Endodermal cell (in vitro differentiated cells): Measurements from ENCODE around the gene VCY1B. TPM values are rescaled to one million over a fixed set of nuclear protein-coding genes. Genes with fewer than 3 reads are reported as not detected.
"Not testable (repeated sequence)": the region's sequence is repeated elsewhere in the genome, so short reads cannot be mapped to it uniquely, and the experiment has no call there.

ENCODE experiments used
- DNase-seq: peaks from one replicate; pipeline ENCODE4 v3.0.0-alpha.2; 2017
- H3K27ac ChIP-seq: 2 replicates; pipeline ENCODE4 v1.5.1; 2013; ENCODE audit warnings: mild to moderate bottlenecking, low read depth, low read length, moderate library complexity
- H3K27me3 ChIP-seq: 2 replicates; pipeline ENCODE4 v1.6.1; 2013; ENCODE audit warnings: mild to moderate bottlenecking, low read length, moderate library complexity; ENCODE audit not compliant: insufficient read depth, control insufficient read depth, poor library complexity, severe bottlenecking
- H3K36me3 ChIP-seq: 2 replicates; pipeline ENCODE4 v1.7.0; 2013; ENCODE audit warnings: mild to moderate bottlenecking, low read length, moderate library complexity; ENCODE audit not compliant: control insufficient read depth, insufficient read depth
- H3K4me1 ChIP-seq: one replicate; pipeline ENCODE4 v1.7.0; 2013; ENCODE audit warnings: low read length; ENCODE audit not compliant: control insufficient read depth, insufficient read depth
- H3K4me3 ChIP-seq: 2 replicates; pipeline ENCODE4 v1.5.1; 2013; ENCODE audit warnings: mild to moderate bottlenecking, low read length, moderate library complexity
- H3K9ac ChIP-seq: 2 replicates; pipeline ENCODE4 v1.6.1; 2013; ENCODE audit warnings: mild to moderate bottlenecking, low read length, moderate library complexity; ENCODE audit not compliant: poor library complexity, severe bottlenecking; ENCODE audit errors: extremely low read depth
- H3K9me3 ChIP-seq: 2 replicates; pipeline ENCODE4 v1.6.1; 2013; ENCODE audit warnings: mild to moderate bottlenecking, low read length, moderate library complexity; ENCODE audit not compliant: control insufficient read depth
- H3K27ac Mint-ChIP-seq: 2 replicates; pipeline ENCODE4 v1.8.0; 2020; ENCODE audit warnings: mixed read lengths
- H3K27me3 Mint-ChIP-seq: 2 replicates; pipeline ENCODE4 v1.8.0; 2021; ENCODE audit warnings: mild to moderate bottlenecking, mixed read lengths; ENCODE audit not compliant: insufficient read depth
- H3K36me3 Mint-ChIP-seq: 2 replicates; pipeline ENCODE4 v1.8.0; 2020; ENCODE audit warnings: low read depth, mixed read lengths
- H3K4me1 Mint-ChIP-seq: 2 replicates; pipeline ENCODE4 v1.8.0; 2020; ENCODE audit warnings: mixed read lengths
- H3K4me3 Mint-ChIP-seq: 2 replicates; pipeline ENCODE4 v1.8.0; 2020; ENCODE audit warnings: mild to moderate bottlenecking, moderate library complexity, mixed read lengths
- H3K9me3 Mint-ChIP-seq: 2 replicates; pipeline ENCODE4 v1.8.0; 2020; ENCODE audit warnings: mild to moderate bottlenecking, mixed read lengths
- WGBS, 2 experiments: methylation state at CpG; one replicate each; pipeline versions ENCODE4 v1.1.5 to v1.1.7; 2013; ENCODE audit warnings: missing lambda C conversion rate in 2 of 2, mixed read lengths in 1 of 2; ENCODE audit not compliant: insufficient coverage in 1 of 2, insufficient read length in 1 of 2; 5-methylcytosine and 5-hydroxymethylcytosine counted together
- long read RNA-seq, 4 experiments: library from polyadenylated mRNA in 2 of 4; library from RNA in 1 of 4; library from capped mRNA in 1 of 4; stranded (forward) in 3 of 4; unstranded in 1 of 4; transcript quantifications; one replicate each; pipeline ENCODE4 v2.0.0, GENCODE V29; 2020 to 2021; ENCODE audit warnings: inconsistent platforms in 1 of 4
- polyA plus RNA-seq, 2 experiments: library from polyadenylated mRNA; stranded (reverse); fragments of 50-300 nt; gene quantifications; one replicate each; pipeline ENCODE4 v1.2.3, GENCODE V29; 2013
- total RNA-seq, 2 donors: library from RNA; stranded (reverse); fragmentation: NEBNext Ultra II Directional in 1 of 2; extraction: Animal tissue kit (Norgen Biotek cat#: 25700) in 1 of 2; gene quantifications; 2 replicates in 1 of 2; 3 replicates in 1 of 2; pipeline ENCODE4 v1.2.1, GENCODE V29; 2021
- TF ChIP-seq, protein P1 (sequence below): fragments of 200-600 bp; sonication (generic); conservative IDR thresholded peaks from 2 replicates; pipeline ENCODE4 v1.5.0; 2021; ENCODE audit warnings: antibody characterized with exemption, mild to moderate bottlenecking

VCY1B gene
- total RNA-seq: not detected
- polyA plus RNA-seq (2013, experiment 1 of 2): not detected
- polyA plus RNA-seq (2013, experiment 2 of 2): not detected
- long read RNA-seq, experiment 1: 0 reads
- long read RNA-seq, experiment 2: 0 reads
- long read RNA-seq, experiment 3: 0 reads
- long read RNA-seq, experiment 4: 0 reads

DNA sequence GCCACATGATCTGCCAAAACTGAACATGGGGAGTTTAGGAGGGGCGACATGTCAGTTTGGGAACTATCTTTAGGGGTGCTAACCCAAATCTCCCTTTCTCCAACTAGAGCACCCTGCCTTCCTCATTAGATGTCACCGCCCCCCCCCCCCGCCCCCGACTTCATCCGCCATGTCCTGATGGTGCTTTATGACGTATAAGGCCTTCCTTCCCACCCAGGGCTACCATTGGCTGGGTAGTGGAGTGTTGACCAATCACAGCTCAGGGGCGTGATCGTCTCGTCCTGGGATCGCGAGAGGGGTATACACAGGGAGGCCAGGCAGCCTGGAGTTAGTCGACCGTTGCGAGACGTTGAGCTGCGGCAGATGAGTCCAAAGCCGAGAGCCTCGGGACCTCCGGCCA is at the start of gene VCY1B:
VCY1B (plus strand) TSS at position 301 of the 400 bp plus-strand sequence; CDS start at position 364, 63 bp downstream.
- H3K27ac ChIP-seq, H3K4me3 Mint-ChIP-seq: not testable (repeated sequence)

GRCh38 chrY:14011916-14012315 is 44.1 kb upstream of the VCY1B start:
- H3K9me3 ChIP-seq, H3K4me3 ChIP-seq, H3K36me3 ChIP-seq, H3K9ac ChIP-seq, H3K27ac ChIP-seq, H3K4me1 ChIP-seq, H3K36me3 Mint-ChIP-seq, DNase-seq, H3K4me3 Mint-ChIP-seq, H3K9me3 Mint-ChIP-seq, H3K27ac Mint-ChIP-seq, H3K27me3 ChIP-seq, H3K27me3 Mint-ChIP-seq, H3K4me1 Mint-ChIP-seq: not testable (repeated sequence)
- WGBS, 2 experiments: no CpG with 5 or more reads among the region's 2 CpGs

More for the DNA sequence above, at the start of gene VCY1B:
- not testable (repeated sequence) for H3K27me3 Mint-ChIP-seq, H3K9me3 Mint-ChIP-seq, H3K4me3 ChIP-seq, H3K36me3 Mint-ChIP-seq, H3K36me3 ChIP-seq, H3K4me1 ChIP-seq, DNase-seq, H3K9ac ChIP-seq, H3K9me3 ChIP-seq, H3K4me1 Mint-ChIP-seq, H3K27ac Mint-ChIP-seq, H3K27me3 ChIP-seq
- WGBS, 2 experiments: no CpG with 5 or more reads among the region's 19 CpGs

DNA sequence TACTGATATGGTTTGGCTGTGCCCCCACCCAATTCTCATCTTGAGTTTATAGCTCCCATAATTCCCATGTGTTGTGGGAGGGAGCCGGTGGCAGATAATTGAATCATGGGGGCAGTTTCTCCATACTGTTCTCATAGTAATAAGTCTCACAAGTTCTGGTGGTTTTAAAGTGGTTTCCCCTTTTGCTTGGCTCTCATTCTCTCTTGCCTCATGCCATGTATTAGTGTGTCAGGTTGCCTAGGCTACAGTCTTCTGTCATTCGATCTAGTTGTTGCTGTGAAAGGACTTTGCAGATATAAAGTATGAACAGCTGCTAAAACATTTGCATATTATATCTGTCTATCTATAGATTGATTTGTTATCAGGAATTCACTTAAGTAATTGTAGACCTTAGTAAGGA is 25.6 kb upstream of the VCY1B start:
- not testable (repeated sequence) for H3K36me3 ChIP-seq, DNase-seq, H3K27ac Mint-ChIP-seq, H3K36me3 Mint-ChIP-seq, H3K9me3 Mint-ChIP-seq, H3K4me3 ChIP-seq, H3K27me3 Mint-ChIP-seq, H3K27me3 ChIP-seq, H3K9ac ChIP-seq, H3K27ac ChIP-seq, H3K9me3 ChIP-seq, H3K4me1 ChIP-seq, H3K4me1 Mint-ChIP-seq, H3K4me3 Mint-ChIP-seq
- WGBS, 2 experiments: no CpG with 5 or more reads among the region's 2 CpGs

DNA sequence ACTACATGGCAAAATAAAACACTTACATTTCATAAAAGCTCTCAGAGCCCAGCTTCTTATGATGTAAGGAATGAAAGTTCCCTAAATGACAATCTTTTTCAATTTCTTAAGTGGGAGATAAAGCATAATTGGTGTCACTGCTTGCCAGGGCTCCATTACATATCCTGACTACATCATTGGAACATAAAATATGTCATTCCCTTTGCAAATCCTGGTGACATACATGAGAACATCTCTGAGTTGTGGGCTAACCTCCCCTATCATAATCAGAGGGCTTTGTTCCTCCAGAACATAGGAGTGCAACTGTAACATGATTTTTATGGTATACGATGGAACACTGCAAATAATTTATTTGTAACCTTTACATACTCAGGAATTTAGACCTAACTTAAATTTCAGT is 29.9 kb downstream of the VCY1B start:
- WGBS, 2 experiments: no CpG with 5 or more reads among the region's 1 CpG
- Mint-ChIP-seq H3K27me3 (no peaks in the 10 kb centered on the region), H3K27ac (no peak overlapping the region), H3K4me3 (no peak overlapping the region), H3K36me3 (no peaks in the 10 kb centered on the region), H3K9me3 (no peaks in the 10 kb centered on the region), H3K4me1 (no peaks in the 10 kb centered on the region)
- no peaks in the 10 kb centered on the region for H3K4me1 ChIP-seq
- H3K36me3 ChIP-seq: no peaks in the 10 kb centered on the region
- TF ChIP-seq, protein P1, sequence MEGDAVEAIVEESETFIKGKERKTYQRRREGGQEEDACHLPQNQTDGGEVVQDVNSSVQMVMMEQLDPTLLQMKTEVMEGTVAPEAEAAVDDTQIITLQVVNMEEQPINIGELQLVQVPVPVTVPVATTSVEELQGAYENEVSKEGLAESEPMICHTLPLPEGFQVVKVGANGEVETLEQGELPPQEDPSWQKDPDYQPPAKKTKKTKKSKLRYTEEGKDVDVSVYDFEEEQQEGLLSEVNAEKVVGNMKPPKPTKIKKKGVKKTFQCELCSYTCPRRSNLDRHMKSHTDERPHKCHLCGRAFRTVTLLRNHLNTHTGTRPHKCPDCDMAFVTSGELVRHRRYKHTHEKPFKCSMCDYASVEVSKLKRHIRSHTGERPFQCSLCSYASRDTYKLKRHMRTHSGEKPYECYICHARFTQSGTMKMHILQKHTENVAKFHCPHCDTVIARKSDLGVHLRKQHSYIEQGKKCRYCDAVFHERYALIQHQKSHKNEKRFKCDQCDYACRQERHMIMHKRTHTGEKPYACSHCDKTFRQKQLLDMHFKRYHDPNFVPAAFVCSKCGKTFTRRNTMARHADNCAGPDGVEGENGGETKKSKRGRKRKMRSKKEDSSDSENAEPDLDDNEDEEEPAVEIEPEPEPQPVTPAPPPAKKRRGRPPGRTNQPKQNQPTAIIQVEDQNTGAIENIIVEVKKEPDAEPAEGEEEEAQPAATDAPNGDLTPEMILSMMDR: no peak
- no peaks in the 10 kb centered on the region for H3K27me3 ChIP-seq
- no peak overlapping the region for H3K4me3 ChIP-seq
- H3K9ac ChIP-seq: no peak overlapping the region
- H3K9me3 ChIP-seq: no peaks in the 10 kb centered on the region
- no peak overlapping the region for H3K27ac ChIP-seq
- no peak for DNase-seq

Other genes starting within 250 kb of the VCY1B start
- gene VCY, start 69.8 kb upstream of the VCY1B start, total RNA-seq: not detected